Fibroblast of the conjunctiva (primary cell): ENCODE data around the gene PRTG.

Experiments used
- DNase-seq: peaks from one replicate; pipeline ENCODE4 v3.0.0-alpha.2; 2010; ENCODE audit warnings: low read depth

Gene PRTG

DNA sequence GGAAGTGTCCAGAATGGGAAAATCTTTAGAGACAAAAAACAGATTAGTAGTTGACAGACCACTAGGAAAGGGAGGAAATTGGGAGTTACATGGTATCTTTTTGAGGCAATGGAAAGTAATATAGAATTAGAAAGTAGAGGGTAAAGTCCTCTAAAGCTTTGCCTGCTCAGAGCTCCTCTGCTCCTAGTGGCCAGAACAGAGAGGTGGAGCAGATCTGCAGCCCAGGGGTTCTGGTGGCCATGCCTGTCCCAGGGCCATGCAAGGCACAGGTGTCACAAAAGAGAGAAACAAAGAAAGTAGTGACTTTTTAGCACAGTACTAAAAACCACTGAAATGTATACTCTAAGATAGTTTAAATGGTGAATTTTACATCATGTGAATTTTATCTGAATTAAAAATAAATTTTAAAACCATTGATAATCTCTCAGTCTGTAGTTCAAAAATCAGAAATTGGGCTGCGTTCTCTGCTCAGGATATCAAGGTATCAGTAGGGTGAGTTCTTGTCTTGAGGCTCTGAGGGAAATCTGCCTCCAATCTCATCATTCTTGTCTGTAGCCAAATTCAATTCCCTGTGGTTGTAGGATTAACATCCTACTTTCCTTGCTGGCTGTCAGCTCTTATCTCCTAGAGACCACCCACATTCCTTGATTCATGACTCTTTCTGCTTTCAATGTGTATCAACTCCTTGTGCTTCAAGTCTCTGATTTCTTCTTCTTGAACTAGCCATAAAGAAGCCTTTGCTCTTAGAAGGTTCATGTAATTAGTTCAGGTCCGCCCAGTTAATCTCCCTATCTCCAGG lies 178.4 kb downstream of the PRTG start:
- DNase-seq: no peak

DNA sequence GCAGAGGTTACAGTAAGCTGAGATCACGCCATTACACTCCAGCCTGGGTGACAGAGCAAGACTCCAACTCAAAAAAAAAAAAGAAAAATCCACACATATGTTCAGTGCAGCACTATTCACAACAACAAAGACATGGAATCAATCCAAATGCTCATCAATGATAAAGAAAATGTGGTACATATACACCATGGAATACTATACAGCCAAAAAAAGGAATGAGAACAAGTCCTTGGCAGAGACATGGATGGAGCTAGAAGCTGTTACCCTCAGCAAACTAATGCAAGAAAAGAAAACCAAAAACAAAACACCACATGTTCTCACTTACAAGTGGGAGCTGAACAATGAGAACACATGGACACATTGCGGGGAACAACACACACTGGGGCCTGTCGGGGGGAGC lies 180.4 kb downstream of the PRTG start:
- no peak for DNase-seq
